Endothelial cell (in vitro differentiated cells): ENCODE measurements around the gene NELFCD. TPM values are rescaled to one million over a fixed set of nuclear protein-coding genes. Genes with fewer than 3 reads are reported as not detected.

Experiments
- DNase-seq: peaks from one replicate; pipeline ENCODE4 v3.0.0; 2021; ENCODE audit warnings: low spot score
- H3K27ac Mint-ChIP-seq: one replicate; pipeline ENCODE4 v1.8.0; 2021; ENCODE audit warnings: mixed read lengths, inconsistent platforms; ENCODE audit not compliant: unreplicated experiment
- H3K27me3 Mint-ChIP-seq: one replicate; pipeline ENCODE4 v1.8.0; 2021; ENCODE audit warnings: mild to moderate bottlenecking, moderate library complexity, mixed read lengths, inconsistent platforms; ENCODE audit not compliant: unreplicated experiment
- H3K36me3 Mint-ChIP-seq: one replicate; pipeline ENCODE4 v1.8.0; 2021; ENCODE audit warnings: mild to moderate bottlenecking, low read depth, mixed read lengths, inconsistent platforms; ENCODE audit not compliant: unreplicated experiment
- H3K4me1 Mint-ChIP-seq: one replicate; pipeline ENCODE4 v1.8.0; 2021; ENCODE audit warnings: mild to moderate bottlenecking, mixed read lengths, inconsistent platforms; ENCODE audit not compliant: unreplicated experiment
- H3K4me3 Mint-ChIP-seq: one replicate; pipeline ENCODE4 v1.8.0; 2021; ENCODE audit warnings: mild to moderate bottlenecking, mixed read lengths, inconsistent platforms; ENCODE audit not compliant: unreplicated experiment
- H3K9me3 Mint-ChIP-seq: one replicate; pipeline ENCODE4 v1.8.0; 2021; ENCODE audit warnings: mixed read lengths, inconsistent platforms; ENCODE audit not compliant: unreplicated experiment
- CTCF ChIP-seq: fragments of 200-600 bp; sonication (generic); IDR thresholded peaks from one replicate; pipeline ENCODE4 v1.5.0; 2021; ENCODE audit warnings: antibody characterized with exemption; ENCODE audit not compliant: unreplicated experiment
- total RNA-seq: library from RNA; stranded (reverse); fragmentation: NEBNext Ultra II Directional; extraction: Animal tissue kit (Norgen Biotek cat#: 25700); gene quantifications from one replicate; pipeline ENCODE4 v1.2.1, GENCODE V29; 2021; ENCODE audit not compliant: unreplicated experiment

The NELFCD gene
- total RNA-seq, 1 donor from 2014 or later, result 68.7 TPM

DNA sequence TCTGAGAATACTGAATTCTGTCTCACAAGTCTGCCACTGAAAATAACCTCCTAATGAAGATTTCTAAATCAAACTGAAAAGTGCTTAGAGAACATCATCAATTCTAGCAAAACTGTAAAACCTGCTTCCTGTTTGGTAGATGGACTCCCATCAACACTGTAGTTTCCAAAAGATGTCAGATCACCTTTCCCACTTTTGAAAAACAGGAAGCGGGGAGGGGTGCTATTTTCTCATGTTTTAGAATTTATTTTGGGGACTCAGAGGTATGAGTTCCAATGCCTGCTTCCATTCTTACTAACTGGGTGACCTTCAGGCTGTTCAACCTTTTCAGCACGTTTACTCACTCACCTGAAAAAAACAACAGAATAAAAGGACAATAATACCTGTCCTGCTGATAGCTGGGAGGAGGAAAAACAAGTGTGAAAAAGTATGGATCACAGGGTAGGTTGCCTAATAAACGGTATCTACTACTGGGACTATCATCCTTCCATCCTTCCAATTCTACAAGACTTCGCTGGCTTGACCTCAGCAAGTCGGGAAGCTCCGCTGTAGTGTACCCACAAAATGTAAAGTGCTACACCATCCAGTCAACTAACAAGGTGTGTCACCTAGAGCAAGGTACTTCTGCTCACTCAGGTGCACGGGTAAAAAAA is 50.0 kb downstream of the NELFCD start:
- H3K27ac Mint-ChIP-seq, result peak overlapping the region; percentile 18
- H3K4me1 Mint-ChIP-seq, result peaks cover 40% of the 10 kb centered on the region
- no peaks in the 10 kb centered on the region for H3K9me3 Mint-ChIP-seq

DNA sequence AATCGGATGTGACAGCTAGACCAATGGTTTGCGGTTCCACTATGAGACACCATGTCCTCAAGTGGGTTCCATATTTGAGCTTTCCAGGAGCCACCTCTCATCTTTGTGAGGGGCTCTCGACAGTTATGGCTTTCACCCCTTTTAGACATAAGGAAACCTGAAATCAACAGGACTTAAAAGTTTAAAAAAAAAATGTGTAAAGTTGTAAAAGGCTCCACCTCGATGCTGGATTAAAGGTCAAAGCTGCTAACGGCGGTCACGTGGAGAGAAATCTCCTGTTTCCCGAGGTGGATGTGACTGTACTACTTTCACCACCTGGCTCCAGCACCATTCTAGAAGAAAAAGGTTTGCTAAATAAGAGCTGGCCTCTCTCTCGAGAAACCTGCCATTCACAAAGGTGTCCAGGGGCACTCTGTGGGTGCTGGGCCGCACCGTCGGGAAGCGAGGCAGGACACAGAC is 50.5 kb downstream of the NELFCD start:
- H3K4me3 Mint-ChIP-seq, result peak overlapping the region; percentile 96
- peaks cover 2% of the 10 kb centered on the region for H3K27me3 Mint-ChIP-seq
- peak overlapping the region; percentile 48 for H3K27ac Mint-ChIP-seq
- peaks cover 38% of the 10 kb centered on the region for H3K36me3 Mint-ChIP-seq
- no peak for DNase-seq
- H3K9me3 Mint-ChIP-seq, result no peaks in the 10 kb centered on the region
- peaks cover 39% of the 10 kb centered on the region for H3K4me1 Mint-ChIP-seq
- TF ChIP-seq CTCF, result no peak

More for the DNA sequence above, 50.0 kb downstream of the NELFCD start:
- no peak for DNase-seq
- Mint-ChIP-seq H3K36me3 (peaks cover 38% of the 10 kb centered on the region), H3K27me3 (peaks cover 2% of the 10 kb centered on the region), H3K4me3 (peak overlapping the region; percentile 96)
- no peak for TF ChIP-seq CTCF

DNA sequence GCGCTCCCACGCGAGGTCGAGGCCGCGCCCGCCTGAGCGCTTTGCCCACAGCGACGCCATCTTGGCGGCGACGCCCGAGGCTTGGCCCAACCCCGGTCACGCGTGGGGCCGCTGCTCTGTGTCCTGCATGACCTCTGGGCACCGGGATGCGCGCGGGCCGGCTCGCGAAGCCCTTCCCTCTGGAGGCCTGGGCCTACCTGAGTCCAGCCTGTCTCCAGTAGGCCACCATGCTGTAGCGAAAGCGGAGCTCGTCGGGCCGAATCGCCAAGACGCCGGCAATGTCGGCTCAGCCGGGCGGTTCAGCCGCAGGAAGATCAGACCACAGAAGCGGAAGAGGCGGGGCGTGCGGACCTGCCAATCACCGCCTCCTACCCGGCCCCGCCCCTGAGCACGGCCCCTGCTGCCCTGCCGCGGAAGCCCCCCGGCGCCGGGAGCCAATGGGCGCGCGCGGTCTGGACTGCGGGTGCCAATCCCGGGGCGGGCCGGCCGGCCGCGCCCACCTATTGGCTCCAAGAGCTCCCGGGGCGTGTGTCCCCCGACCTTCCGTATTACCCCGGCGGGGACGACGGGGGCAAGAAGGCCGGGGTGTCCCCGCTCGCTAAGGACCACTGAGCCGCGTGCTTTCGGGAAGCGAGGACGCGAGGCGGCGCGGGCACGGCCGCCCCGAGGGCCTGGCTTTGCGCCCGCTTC is 51.1 kb downstream of the NELFCD start, which contains the start of gene ATP5F1E:
TSS of gene ATP5F1E (minus strand) at position 313 of the 690 bp plus-strand sequence. CDS start at position 229, 84 bp downstream.
- Mint-ChIP-seq H3K4me1 (peaks cover 34% of the 10 kb centered on the region), H3K27me3 (peaks cover 2% of the 10 kb centered on the region), H3K4me3 (peak within 1 kb of the TSS; percentile 97), H3K36me3 (peaks cover 38% of the 10 kb centered on the region), H3K9me3 (no peaks in the 10 kb centered on the region), H3K27ac (peak within 1 kb of the TSS; percentile 98)
- no peak for TF ChIP-seq CTCF
- peak; percentile 98 for DNase-seq

GRCh38 chr20:59032713-59033059 is 51.6 kb downstream of the NELFCD start:
- peak overlapping the region; percentile 98 for H3K27ac Mint-ChIP-seq
- peaks cover 2% of the 10 kb centered on the region for H3K27me3 Mint-ChIP-seq
- peaks cover 30% of the 10 kb centered on the region for H3K4me1 Mint-ChIP-seq
- H3K36me3 Mint-ChIP-seq, result peaks cover 36% of the 10 kb centered on the region
- DNase-seq, result peak; percentile 41
- peak overlapping the region; percentile 97 for H3K4me3 Mint-ChIP-seq
- no peaks in the 10 kb centered on the region for H3K9me3 Mint-ChIP-seq
- no peak for TF ChIP-seq CTCF

- Mint-ChIP-seq H3K27ac (peak overlapping the region; percentile 98), H3K27me3 (peaks cover 2% of the 10 kb centered on the region), H3K9me3 (no peaks in the 10 kb centered on the region), H3K4me1 (peaks cover 28% of the 10 kb centered on the region), H3K4me3 (peak overlapping the region; percentile 97), H3K36me3 (peaks cover 37% of the 10 kb centered on the region)
- no peak for TF ChIP-seq CTCF
- DNase-seq, result no peak
These were observed 52.0 kb downstream of the NELFCD start for GRCh38 chr20:59033093-59033492.
